ENCODE data around the gene EDN3.
"Not testable (repeated sequence)": the region's sequence is repeated elsewhere in the genome, so short reads cannot be mapped to it uniquely, and the experiment has no call there.

EDN3 gene

GRCh38 chr20:59340201-59340885, 39.9 kb downstream of the EDN3 start:
- H3K27me3 Mint-ChIP-seq = no peaks in the 10 kb centered on the region
- no peak overlapping the region for H3K4me3 Mint-ChIP-seq
- no peaks in the 10 kb centered on the region for H3K4me1 Mint-ChIP-seq
- H3K36me3 Mint-ChIP-seq = no peaks in the 10 kb centered on the region
- no peak overlapping the region for H3K27ac Mint-ChIP-seq
- no peak for ATAC-seq
- H3K9me3 Mint-ChIP-seq = peaks cover 4% of the 10 kb centered on the region

DNA sequence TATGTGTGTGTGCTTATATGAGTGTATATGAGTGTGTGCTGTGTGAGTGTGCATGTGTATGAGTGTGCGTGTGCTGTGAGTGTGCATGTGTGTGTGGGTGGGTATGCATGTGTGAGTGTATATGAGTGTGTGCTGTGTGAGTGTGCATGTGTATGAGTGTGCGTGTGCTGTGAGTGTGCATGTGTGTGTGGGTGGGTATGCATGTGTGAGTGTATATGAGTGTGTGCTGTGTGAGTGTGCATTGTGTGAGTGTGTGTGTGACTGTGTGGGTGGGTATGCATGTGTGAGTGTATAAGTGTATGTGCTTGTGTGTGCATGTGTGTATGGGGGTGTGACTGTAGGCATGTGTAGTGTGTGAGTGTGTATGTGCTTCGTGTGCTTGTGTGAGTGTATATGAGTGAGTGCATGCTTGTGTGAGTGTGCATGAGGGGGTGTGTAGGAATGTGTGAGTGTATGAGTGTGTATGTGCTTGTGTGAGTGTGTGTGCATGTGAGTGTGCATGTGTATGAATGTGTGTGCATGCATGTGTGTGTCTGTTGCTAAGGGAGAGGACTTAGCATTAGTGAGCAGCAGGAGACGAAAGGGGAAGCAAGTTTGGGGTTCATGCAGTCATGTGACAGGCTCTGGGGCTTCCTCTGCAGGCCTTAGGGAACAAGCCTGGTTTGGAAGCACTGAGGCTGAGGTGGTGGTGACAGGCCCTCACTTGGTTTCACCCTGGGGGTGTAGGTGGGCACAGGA, 41.0 kb downstream of the EDN3 start:
- peak; percentile 31 for ATAC-seq
- not testable (repeated sequence) for H3K27ac Mint-ChIP-seq, H3K9me3 Mint-ChIP-seq, H3K36me3 Mint-ChIP-seq, H3K4me1 Mint-ChIP-seq, H3K4me3 Mint-ChIP-seq, H3K27me3 Mint-ChIP-seq

DNA sequence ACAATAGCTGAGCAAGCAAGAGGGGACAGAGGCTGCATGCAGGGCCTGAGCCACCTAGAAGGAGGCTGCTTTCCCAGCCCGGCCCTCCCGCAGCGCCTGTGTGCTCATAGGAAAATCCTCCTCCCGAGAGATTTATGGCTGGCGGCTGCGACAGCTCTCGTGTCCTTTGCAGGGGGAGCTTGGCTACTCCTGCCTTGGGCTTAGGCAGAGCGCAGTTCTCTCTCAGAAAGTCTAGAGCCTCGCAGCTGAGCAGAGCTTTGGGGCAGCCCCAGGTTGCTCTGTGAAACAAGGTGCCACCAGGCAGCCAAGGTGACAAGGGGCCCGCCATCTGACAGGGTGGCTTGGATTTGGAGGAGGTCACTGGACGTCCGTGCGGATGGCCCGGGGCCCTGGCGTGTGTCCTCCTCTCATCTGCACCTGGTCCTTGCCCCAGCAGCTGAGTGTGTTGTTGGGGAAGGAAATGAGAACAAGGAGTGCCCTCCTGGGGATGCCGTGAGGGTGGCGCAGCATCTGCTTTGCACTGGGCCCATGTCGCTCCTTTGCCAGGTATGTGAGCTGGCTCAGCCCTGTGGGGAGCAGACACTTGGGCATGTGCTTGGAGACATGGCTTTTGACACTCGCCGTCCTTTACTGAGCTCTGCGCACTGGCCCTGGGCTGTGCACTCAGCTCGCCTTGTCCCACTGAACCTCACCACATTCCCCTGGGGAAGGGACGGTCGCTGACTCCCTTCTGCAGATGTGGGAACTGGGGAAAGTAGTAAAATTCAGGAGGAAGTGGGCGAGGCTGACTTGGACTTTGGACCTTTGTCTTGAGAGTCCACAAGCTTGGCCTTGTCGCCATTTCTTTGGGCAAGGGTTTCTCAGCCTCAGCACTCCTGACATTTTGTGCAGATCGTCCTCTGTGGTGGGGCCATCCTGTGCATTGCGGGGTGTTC, 41.9 kb downstream of the EDN3 start:
- H3K4me3 Mint-ChIP-seq = no peak overlapping the region
- no peak overlapping the region for H3K27ac Mint-ChIP-seq
- peaks cover 7% of the 10 kb centered on the region for H3K9me3 Mint-ChIP-seq
- peak; percentile 45 for ATAC-seq
- no peaks in the 10 kb centered on the region for H3K36me3 Mint-ChIP-seq
- no peaks in the 10 kb centered on the region for H3K4me1 Mint-ChIP-seq
- H3K27me3 Mint-ChIP-seq = no peaks in the 10 kb centered on the region

- Mint-ChIP-seq H3K27me3 (no peaks in the 10 kb centered on the region), H3K4me1 (no peaks in the 10 kb centered on the region), H3K4me3 (no peak overlapping the region), H3K9me3 (peaks cover 7% of the 10 kb centered on the region), H3K36me3 (no peaks in the 10 kb centered on the region), H3K27ac (no peak overlapping the region)
- ATAC-seq = no peak
Observed at GRCh38 chr20:59346061-59346460, 45.6 kb downstream of the EDN3 start.

GRCh38 chr20:59349277-59349676, 48.9 kb downstream of the EDN3 start:
- Mint-ChIP-seq H3K9me3 (peaks cover 3% of the 10 kb centered on the region), H3K36me3 (no peaks in the 10 kb centered on the region), H3K27ac (no peak overlapping the region), H3K27me3 (no peaks in the 10 kb centered on the region), H3K4me1 (no peaks in the 10 kb centered on the region), H3K4me3 (no peak overlapping the region)
- ATAC-seq = no peak

DNA sequence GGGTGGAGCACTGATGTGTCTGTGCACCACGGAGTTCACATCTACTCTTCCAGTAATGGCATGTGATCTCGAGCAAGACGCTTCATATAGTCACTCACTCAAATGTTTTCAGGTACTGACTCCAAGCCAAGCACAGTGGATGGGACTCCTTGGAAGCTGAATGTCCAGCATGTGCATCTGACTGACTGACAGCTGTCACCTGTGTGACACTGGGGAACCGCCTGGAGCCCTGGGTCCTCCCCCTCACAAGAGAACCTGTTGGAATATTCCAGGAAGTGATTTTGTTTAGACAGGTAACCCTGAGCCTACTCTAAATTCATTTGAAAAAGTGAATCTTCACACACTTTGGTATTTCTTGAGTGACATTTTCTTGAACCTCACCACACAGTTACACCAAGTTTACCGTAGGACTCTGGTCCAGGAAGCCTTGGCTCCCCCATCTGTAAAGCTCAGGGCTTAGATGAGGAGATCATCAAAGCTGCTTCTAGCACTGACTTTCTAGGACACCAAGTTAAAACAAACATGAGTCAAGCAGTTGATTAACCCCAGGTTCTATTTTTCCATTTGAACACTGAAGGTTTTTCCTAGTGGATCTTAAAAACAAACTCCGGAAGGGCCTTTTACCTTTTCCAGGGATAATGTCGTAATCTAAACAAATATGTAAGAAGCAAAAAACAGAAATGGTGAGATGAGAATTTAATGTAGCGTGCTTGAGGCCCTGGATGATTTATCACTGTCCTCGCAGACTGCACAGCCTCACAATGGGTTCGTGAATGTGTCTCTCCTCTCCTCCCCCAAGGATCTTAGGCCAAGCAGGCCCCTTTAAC, 50.1 kb downstream of the EDN3 start:
- H3K27ac Mint-ChIP-seq = no peak overlapping the region
- H3K36me3 Mint-ChIP-seq = no peaks in the 10 kb centered on the region
- H3K4me3 Mint-ChIP-seq = no peak overlapping the region
- H3K9me3 Mint-ChIP-seq = peaks cover 3% of the 10 kb centered on the region
- no peak for ATAC-seq
- H3K4me1 Mint-ChIP-seq = no peaks in the 10 kb centered on the region
- H3K27me3 Mint-ChIP-seq = peaks cover 9% of the 10 kb centered on the region

DNA sequence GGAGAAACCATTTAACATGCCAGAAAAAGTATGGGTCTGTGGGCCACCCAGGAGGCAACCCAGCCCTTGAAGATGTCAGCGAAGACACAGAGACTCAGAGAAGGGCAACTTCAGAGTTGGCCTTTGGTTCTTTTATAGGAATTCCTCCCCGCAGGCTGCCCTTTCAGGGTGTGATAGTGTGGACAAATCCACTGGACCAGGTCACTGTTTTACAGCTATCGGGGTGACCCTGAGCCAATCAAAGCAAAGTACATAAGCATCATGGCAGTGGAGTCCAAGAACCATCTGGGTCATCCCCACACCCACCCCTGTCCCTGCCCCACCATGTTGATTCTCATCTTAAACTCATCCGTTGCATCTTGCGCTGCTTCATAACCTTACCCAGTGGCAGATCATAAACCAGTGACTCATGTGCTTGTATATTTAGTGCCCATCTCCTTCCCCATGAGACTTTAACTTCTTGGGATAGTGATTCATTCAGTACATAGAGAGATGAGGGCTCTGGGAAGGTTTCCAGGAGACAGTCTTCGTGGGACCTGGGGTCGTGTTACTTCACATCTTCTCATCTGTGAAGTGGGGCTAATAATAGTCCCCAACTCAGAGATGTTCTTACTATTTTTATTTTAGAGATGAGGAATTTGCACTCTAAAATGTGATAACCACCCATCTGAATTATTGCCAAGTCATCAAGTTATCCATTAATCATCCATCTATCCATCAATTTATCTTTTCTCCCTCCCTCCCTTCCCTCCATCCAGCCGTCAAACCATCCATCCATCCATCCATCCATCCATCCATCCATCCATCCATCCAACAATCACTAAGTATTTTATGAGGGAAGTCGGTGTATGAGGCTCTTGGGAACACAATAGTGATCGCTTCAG, 51.0 kb downstream of the EDN3 start:
- ATAC-seq = no peak
- no peaks in the 10 kb centered on the region for H3K36me3 Mint-ChIP-seq
- H3K27me3 Mint-ChIP-seq = peaks cover 18% of the 10 kb centered on the region
- H3K9me3 Mint-ChIP-seq = peaks cover 7% of the 10 kb centered on the region
- H3K4me1 Mint-ChIP-seq = no peaks in the 10 kb centered on the region
- no peak overlapping the region for H3K27ac Mint-ChIP-seq
- H3K4me3 Mint-ChIP-seq = no peak overlapping the region

DNA sequence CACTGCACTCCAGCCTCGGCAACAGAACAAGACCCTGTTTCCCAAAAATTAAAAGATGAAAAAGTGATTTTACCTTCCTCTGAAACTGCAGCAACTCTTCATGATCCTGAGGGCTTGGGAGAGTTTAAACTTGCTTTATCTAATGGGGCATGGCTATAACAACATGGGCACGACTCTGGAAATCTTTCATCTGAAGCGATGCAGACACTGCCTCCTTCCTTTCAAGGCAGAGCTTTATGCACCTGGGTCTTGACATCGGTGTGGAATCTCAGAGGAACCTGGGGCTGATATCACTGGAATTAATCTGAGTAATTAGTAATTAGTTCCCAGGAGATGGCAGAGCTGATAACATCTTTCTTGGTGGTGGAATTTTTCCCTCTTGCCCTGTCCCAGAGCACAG, 52.1 kb downstream of the EDN3 start:
- no peaks in the 10 kb centered on the region for H3K36me3 Mint-ChIP-seq

GRCh38 chr20:59352990-59353389, 52.6 kb downstream of the EDN3 start:
- Mint-ChIP-seq H3K9me3 (peaks cover 3% of the 10 kb centered on the region), H3K27ac (no peak overlapping the region), H3K36me3 (no peaks in the 10 kb centered on the region), H3K4me1 (no peaks in the 10 kb centered on the region), H3K27me3 (peaks cover 32% of the 10 kb centered on the region), H3K4me3 (no peak overlapping the region)
- no peak for ATAC-seq

More for the DNA sequence above, 52.1 kb downstream of the EDN3 start:
- Mint-ChIP-seq H3K9me3 (peaks cover 3% of the 10 kb centered on the region), H3K4me1 (no peaks in the 10 kb centered on the region), H3K27me3 (peaks cover 29% of the 10 kb centered on the region), H3K4me3 (no peak overlapping the region), H3K27ac (no peak overlapping the region)
- no peak for ATAC-seq

GRCh38 chr20:59354460-59354859, 54.0 kb downstream of the EDN3 start:
- no peaks in the 10 kb centered on the region for H3K36me3 Mint-ChIP-seq
- H3K27me3 Mint-ChIP-seq = peaks cover 32% of the 10 kb centered on the region
- H3K9me3 Mint-ChIP-seq = peaks cover 3% of the 10 kb centered on the region
- H3K4me3 Mint-ChIP-seq = no peak overlapping the region
- H3K4me1 Mint-ChIP-seq = peaks cover 7% of the 10 kb centered on the region
- no peak for ATAC-seq
- no peak overlapping the region for H3K27ac Mint-ChIP-seq

DNA sequence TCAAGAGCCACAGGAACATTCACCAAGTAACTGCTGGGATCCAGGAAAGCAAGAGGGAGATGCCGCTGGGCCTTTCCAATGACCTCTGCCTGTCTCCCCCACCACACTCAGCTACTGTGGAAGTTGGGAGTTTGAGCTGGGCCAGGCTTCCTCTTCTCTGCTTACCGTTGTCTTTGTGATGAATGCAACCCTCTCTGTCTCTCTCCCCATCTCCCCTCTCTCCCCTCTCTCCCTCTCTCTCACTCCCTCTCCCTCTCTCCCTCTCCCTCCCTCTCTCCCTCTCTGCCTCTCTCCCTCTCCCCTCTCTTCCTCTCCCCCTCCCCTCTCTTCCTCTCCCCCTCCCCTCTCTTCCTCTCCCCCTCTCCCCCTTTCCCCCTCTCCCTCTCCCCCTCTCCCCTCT, 54.8 kb downstream of the EDN3 start:
- no peak for ATAC-seq
- Mint-ChIP-seq H3K4me3 (no peak overlapping the region), H3K4me1 (peaks cover 7% of the 10 kb centered on the region), H3K36me3 (no peaks in the 10 kb centered on the region), H3K27me3 (peaks cover 32% of the 10 kb centered on the region), H3K9me3 (peaks cover 3% of the 10 kb centered on the region), H3K27ac (no peak overlapping the region)

- Mint-ChIP-seq H3K27me3 (peaks cover 32% of the 10 kb centered on the region), H3K27ac (no peak overlapping the region), H3K4me1 (peaks cover 7% of the 10 kb centered on the region), H3K4me3 (no peak overlapping the region), H3K9me3 (peaks cover 3% of the 10 kb centered on the region), H3K36me3 (no peaks in the 10 kb centered on the region)
- no peak for ATAC-seq
Observed at GRCh38 chr20:59356662-59357165, 56.3 kb downstream of the EDN3 start.

- H3K4me1 Mint-ChIP-seq, H3K9me3 Mint-ChIP-seq, H3K4me3 Mint-ChIP-seq, H3K36me3 Mint-ChIP-seq, H3K27ac Mint-ChIP-seq: not testable (repeated sequence)
- peaks cover 32% of the 10 kb centered on the region for H3K27me3 Mint-ChIP-seq
- ATAC-seq = peak; percentile 21
Observed at GRCh38 chr20:59358793-59359192, 58.4 kb downstream of the EDN3 start.
